ENCODE results near the gene OGN.

DNA sequence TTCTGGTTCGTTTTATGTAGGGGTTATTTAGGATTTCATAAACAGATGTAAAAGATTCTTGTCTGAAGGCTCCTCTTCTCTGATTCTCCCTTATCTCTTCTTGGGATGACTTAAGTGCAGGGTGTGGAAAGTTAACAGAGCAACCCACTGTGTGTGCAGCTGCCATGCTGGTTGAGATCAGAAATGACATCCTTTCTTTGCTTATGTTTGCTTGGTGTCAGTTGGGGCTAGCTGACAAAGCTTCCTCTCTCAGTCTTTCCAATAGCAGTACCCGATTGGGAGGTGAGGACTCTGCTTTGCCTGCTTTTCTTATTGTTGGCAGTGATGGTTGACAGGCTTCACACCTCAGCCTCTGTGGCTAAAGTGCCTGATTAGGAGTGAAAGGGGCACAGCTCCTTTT, 26.5 kb downstream of the OGN start:
- TF ChIP-seq, protein P1, sequence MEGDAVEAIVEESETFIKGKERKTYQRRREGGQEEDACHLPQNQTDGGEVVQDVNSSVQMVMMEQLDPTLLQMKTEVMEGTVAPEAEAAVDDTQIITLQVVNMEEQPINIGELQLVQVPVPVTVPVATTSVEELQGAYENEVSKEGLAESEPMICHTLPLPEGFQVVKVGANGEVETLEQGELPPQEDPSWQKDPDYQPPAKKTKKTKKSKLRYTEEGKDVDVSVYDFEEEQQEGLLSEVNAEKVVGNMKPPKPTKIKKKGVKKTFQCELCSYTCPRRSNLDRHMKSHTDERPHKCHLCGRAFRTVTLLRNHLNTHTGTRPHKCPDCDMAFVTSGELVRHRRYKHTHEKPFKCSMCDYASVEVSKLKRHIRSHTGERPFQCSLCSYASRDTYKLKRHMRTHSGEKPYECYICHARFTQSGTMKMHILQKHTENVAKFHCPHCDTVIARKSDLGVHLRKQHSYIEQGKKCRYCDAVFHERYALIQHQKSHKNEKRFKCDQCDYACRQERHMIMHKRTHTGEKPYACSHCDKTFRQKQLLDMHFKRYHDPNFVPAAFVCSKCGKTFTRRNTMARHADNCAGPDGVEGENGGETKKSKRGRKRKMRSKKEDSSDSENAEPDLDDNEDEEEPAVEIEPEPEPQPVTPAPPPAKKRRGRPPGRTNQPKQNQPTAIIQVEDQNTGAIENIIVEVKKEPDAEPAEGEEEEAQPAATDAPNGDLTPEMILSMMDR (IDR thresholded peaks at IDR 0.05; ENCODE audit: low read length), result no peak
- TF ChIP-seq EZH2 (optimal IDR thresholded peaks at IDR 0.05; ENCODE audit: low read depth, low read length), result no peak

Measured in MM.1S (cell line).